Type B pancreatic cell (in vitro differentiated cells): ENCODE data around the gene IRF7. TPM values are rescaled to one million over a fixed set of nuclear protein-coding genes. Genes with fewer than 3 reads are reported as not detected.

Source experiments
- DNase-seq: peaks from one replicate; pipeline ENCODE4 v3.0.0; 2021; ENCODE audit warnings: mixed read lengths; ENCODE audit not compliant: unreplicated experiment; ENCODE audit errors: extremely low spot score
- H3K27ac Mint-ChIP-seq: 2 replicates; pipeline ENCODE4 v1.8.0; 2021; ENCODE audit warnings: mild to moderate bottlenecking, mixed read lengths
- H3K27me3 Mint-ChIP-seq: 2 replicates; pipeline ENCODE4 v1.8.0; 2021; ENCODE audit warnings: mixed read lengths
- H3K36me3 Mint-ChIP-seq: 2 replicates; pipeline ENCODE4 v1.8.0; 2021; ENCODE audit warnings: mixed read lengths
- H3K4me1 Mint-ChIP-seq: one replicate; pipeline ENCODE4 v1.8.0; 2021; ENCODE audit warnings: mixed read lengths; ENCODE audit not compliant: unreplicated experiment
- H3K4me3 Mint-ChIP-seq: 2 replicates; pipeline ENCODE4 v1.8.0; 2021; ENCODE audit warnings: mild to moderate bottlenecking, mixed read lengths
- H3K9me3 Mint-ChIP-seq: 2 replicates; pipeline ENCODE4 v1.8.0; 2021; ENCODE audit warnings: mixed read lengths
- CTCF ChIP-seq: fragments of 200-600 bp; sonication (generic); conservative IDR thresholded peaks from 2 replicates; pipeline ENCODE4 v1.5.0; 2021; ENCODE audit warnings: antibody characterized with exemption, mild to moderate bottlenecking
- total RNA-seq: library from RNA; stranded (reverse); gene quantifications from 2 replicates; pipeline ENCODE4 v1.2.1, GENCODE V29; 2021; ENCODE audit warnings: low replicate concordance

The IRF7 gene
- total RNA-seq, 1 donor from 2014 or later = 16.4 TPM

- DNase-seq = no peak
- Mint-ChIP-seq H3K27me3 (no peaks in the 10 kb centered on the region), H3K27ac (no peak overlapping the region), H3K36me3 (peaks cover 13% of the 10 kb centered on the region), H3K4me3 (no peak overlapping the region), H3K9me3 (no peaks in the 10 kb centered on the region), H3K4me1 (no peaks in the 10 kb centered on the region)
- TF ChIP-seq CTCF = no peak
Measured at GRCh38 chr11:592918-593317, 22.8 kb downstream of the IRF7 start.

- TF ChIP-seq CTCF = no peak
- H3K4me1 Mint-ChIP-seq = no peaks in the 10 kb centered on the region
- no peak overlapping the region for H3K4me3 Mint-ChIP-seq
- no peaks in the 10 kb centered on the region for H3K9me3 Mint-ChIP-seq
- DNase-seq = no peak
- no peak overlapping the region for H3K27ac Mint-ChIP-seq
- peaks cover 13% of the 10 kb centered on the region for H3K36me3 Mint-ChIP-seq
- H3K27me3 Mint-ChIP-seq = no peaks in the 10 kb centered on the region
Measured at GRCh38 chr11:592501-592900, 23.2 kb downstream of the IRF7 start.

- no peak for DNase-seq
- H3K27me3 Mint-ChIP-seq = no peaks in the 10 kb centered on the region
- H3K27ac Mint-ChIP-seq = no peak overlapping the region
Measured at GRCh38 chr11:590997-591396, 24.8 kb downstream of the IRF7 start.

GRCh38 chr11:589798-590197, 26.0 kb downstream of the IRF7 start:
- Mint-ChIP-seq H3K4me1 (no peaks in the 10 kb centered on the region), H3K9me3 (no peaks in the 10 kb centered on the region), H3K27ac (no peak overlapping the region), H3K36me3 (peaks cover 12% of the 10 kb centered on the region), H3K4me3 (no peak overlapping the region), H3K27me3 (no peaks in the 10 kb centered on the region)
- DNase-seq = no peak
- no peak for TF ChIP-seq CTCF

More at GRCh38 chr11:590997-591396, 24.8 kb downstream of the IRF7 start:
- no peak for TF ChIP-seq CTCF
- Mint-ChIP-seq H3K36me3 (peaks cover 13% of the 10 kb centered on the region), H3K4me3 (no peak overlapping the region), H3K9me3 (no peaks in the 10 kb centered on the region), H3K4me1 (no peaks in the 10 kb centered on the region)

GRCh38 chr11:587978-588380, 27.8 kb downstream of the IRF7 start:
- DNase-seq = no peak
- H3K36me3 Mint-ChIP-seq = peaks cover 11% of the 10 kb centered on the region
- H3K4me1 Mint-ChIP-seq = no peaks in the 10 kb centered on the region
- no peak overlapping the region for H3K4me3 Mint-ChIP-seq
- H3K9me3 Mint-ChIP-seq = no peaks in the 10 kb centered on the region
- TF ChIP-seq CTCF = no peak
- H3K27ac Mint-ChIP-seq = no peak overlapping the region
- H3K27me3 Mint-ChIP-seq = no peaks in the 10 kb centered on the region

- DNase-seq = no peak
- H3K36me3 Mint-ChIP-seq = peaks cover 11% of the 10 kb centered on the region
- H3K27me3 Mint-ChIP-seq = no peaks in the 10 kb centered on the region
- no peaks in the 10 kb centered on the region for H3K9me3 Mint-ChIP-seq
- H3K4me1 Mint-ChIP-seq = no peaks in the 10 kb centered on the region
- no peak overlapping the region for H3K4me3 Mint-ChIP-seq
- H3K27ac Mint-ChIP-seq = no peak overlapping the region
- no peak for TF ChIP-seq CTCF
Measured at GRCh38 chr11:587546-587945, 28.2 kb downstream of the IRF7 start.
